ENCODE data around the gene HEMGN. TPM values are rescaled to one million over a fixed set of nuclear protein-coding genes. Genes with fewer than 3 reads are reported as not detected.

Gene HEMGN
- total RNA-seq, 1 donor from 2014 or later: 6.4 TPM

GRCh38 chr9:97936998-97937397, 974 bp downstream of the HEMGN start:
- intact Hi-C loops (cut with DNase I): loop anchor here (10.0 kb wide), 1 partner anchor 88 kb away; no protein-coding TSS in a partner anchor
- no peak for ATAC-seq
- DNase-seq (ENCODE audit: low spot score): no peak

- no peak for ATAC-seq
- intact Hi-C loops (cut with DNase I): loop anchor here (10.0 kb wide), 1 partner anchor 90 kb away; no protein-coding TSS in a partner anchor
- DNase-seq (ENCODE audit: low spot score): no peak
Measured at GRCh38 chr9:97935276-97935675, 2.7 kb downstream of the HEMGN start.

GRCh38 chr9:97934321-97935115, 3.5 kb downstream of the HEMGN start:
- intact Hi-C loops (cut with DNase I): loop anchor here (10.0 kb wide), 1 partner anchor 90 kb away; no protein-coding TSS in a partner anchor
- ATAC-seq (no peak), DNase-seq (ENCODE audit: low spot score) (no peak)

- ATAC-seq: no peak
- DNase-seq (ENCODE audit: low spot score): no peak
- intact Hi-C loops (cut with DNase I): loop anchor here (10.0 kb wide), 1 partner anchor 91 kb away; no protein-coding TSS in a partner anchor
Measured at GRCh38 chr9:97933297-97933998, 4.5 kb downstream of the HEMGN start.

GRCh38 chr9:97930972-97931371, 7.0 kb downstream of the HEMGN start:
- DNase-seq (ENCODE audit: low spot score) (no peak), ATAC-seq (no peak)
- intact Hi-C loops (cut with DNase I): loop anchor here (10.0 kb wide), 1 partner anchor 94 kb away; no protein-coding TSS in a partner anchor

- ATAC-seq (no peak), DNase-seq (ENCODE audit: low spot score) (no peak)
- intact Hi-C loops (cut with DNase I): no loop called here
Measured at GRCh38 chr9:97928986-97929604, 8.9 kb downstream of the HEMGN start.

- no peak for DNase-seq (ENCODE audit: low spot score)
- intact Hi-C loops (cut with DNase I): no loop called here
- ATAC-seq: no peak
Measured at GRCh38 chr9:97925497-97926334, 12.3 kb downstream of the HEMGN start.

- ATAC-seq (no peak), DNase-seq (ENCODE audit: low spot score) (no peak)
- intact Hi-C loops (cut with DNase I): loop anchor here (5.0 kb wide), 1 partner anchor 58 kb away; the partner anchor contains the start of gene ANP32B
Measured at GRCh38 chr9:97924386-97924785, 13.6 kb downstream of the HEMGN start.

GRCh38 chr9:97923529-97924108, 14.4 kb downstream of the HEMGN start:
- DNase-seq (ENCODE audit: low spot score) (peak; percentile 85), ATAC-seq (peak; percentile 57)
- intact Hi-C loops (cut with DNase I): loop anchor here (5.0 kb wide), 1 partner anchor 59 kb away; the partner anchor contains the start of gene ANP32B

- DNase-seq (ENCODE audit: low spot score) (peak; percentile 99), ATAC-seq (peak; percentile 98)
- intact Hi-C loops (cut with DNase I): loop anchor here (5.0 kb wide), 1 partner anchor 60 kb away; the partner anchor contains the start of gene ANP32B
Measured at GRCh38 chr9:97921959-97922724, 15.8 kb downstream of the HEMGN start, which contains the start of gene TRMO. Gene TRMO (minus strand): TSS chr9:97922500. CDS start chr9:97922493, 7 bp downstream.

- ATAC-seq: no peak
- intact Hi-C loops (cut with DNase I): no loop called here
- no peak for DNase-seq (ENCODE audit: low spot score)
Measured at GRCh38 chr9:97919217-97919813, 18.7 kb downstream of the HEMGN start.

- DNase-seq (ENCODE audit: low spot score) (no peak), ATAC-seq (no peak)
- intact Hi-C loops (cut with DNase I): no loop called here
Measured at GRCh38 chr9:97918611-97919010, 19.4 kb downstream of the HEMGN start.

- no peak for ATAC-seq
- intact Hi-C loops (cut with DNase I): no loop called here
- no peak for DNase-seq (ENCODE audit: low spot score)
Measured at GRCh38 chr9:97911970-97912369, 26.0 kb downstream of the HEMGN start.

- DNase-seq (ENCODE audit: low spot score) (no peak), ATAC-seq (no peak)
- intact Hi-C loops (cut with DNase I): no loop called here
Measured at GRCh38 chr9:97911528-97911927, 26.4 kb downstream of the HEMGN start.

GRCh38 chr9:97910357-97910756, 27.6 kb downstream of the HEMGN start:
- no peak for ATAC-seq
- DNase-seq (ENCODE audit: low spot score): no peak
- intact Hi-C loops (cut with DNase I): no loop called here

GRCh38 chr9:97908705-97909104, 29.3 kb downstream of the HEMGN start:
- no peak for ATAC-seq
- DNase-seq (ENCODE audit: low spot score): no peak
- intact Hi-C loops (cut with DNase I): no loop called here

- DNase-seq (ENCODE audit: low spot score): no peak
- intact Hi-C loops (cut with DNase I): no loop called here
- no peak for ATAC-seq
Measured at GRCh38 chr9:97907632-97908031, 30.3 kb downstream of the HEMGN start.

Data from sciatic nerve (tissue), 2 donors.